HG03457 (cell line): ENCODE results near the gene GTF2H3.

ENCODE experiments used
- ATAC-seq: cut with Tn5 transposase; IDR thresholded peaks from one replicate; pipeline ENCODE4 v1.9.1; 2021; ENCODE audit warnings: moderate number of reproducible peaks; ENCODE audit not compliant: unreplicated experiment

The GTF2H3 gene

GRCh38 chr12:123643911-123644310 is 10.3 kb downstream of the GTF2H3 start:
- ATAC-seq, result no peak

- ATAC-seq, result no peak
Measured at GRCh38 chr12:123645380-123645779, 11.8 kb downstream of the GTF2H3 start.

- ATAC-seq, result no peak
Measured at GRCh38 chr12:123645878-123646277, 12.2 kb downstream of the GTF2H3 start.

GRCh38 chr12:123648401-123648800 is 14.8 kb downstream of the GTF2H3 start:
- no peak for ATAC-seq

- ATAC-seq, result no peak
Measured at GRCh38 chr12:123654129-123654701, 20.6 kb downstream of the GTF2H3 start.

GRCh38 chr12:123655420-123655819 is 21.8 kb downstream of the GTF2H3 start:
- peak; percentile 79 for ATAC-seq

GRCh38 chr12:123656392-123656791 is 22.8 kb downstream of the GTF2H3 start:
- ATAC-seq, result no peak

- no peak for ATAC-seq
Measured at GRCh38 chr12:123657211-123657610, 23.6 kb downstream of the GTF2H3 start.

GRCh38 chr12:123659996-123660727 is 26.5 kb downstream of the GTF2H3 start:
- no peak for ATAC-seq

- no peak for ATAC-seq
Measured at GRCh38 chr12:123667771-123668170, 34.1 kb downstream of the GTF2H3 start.

GRCh38 chr12:123670882-123671728 is 37.5 kb downstream of the GTF2H3 start, which contains the start of gene TCTN2:
Gene TCTN2 (plus strand): TSS chr12:123671113. CDS start chr12:123671241, 128 bp downstream.
- peak; percentile 93 for ATAC-seq

GRCh38 chr12:123671876-123672275 is 38.2 kb downstream of the GTF2H3 start:
- ATAC-seq, result no peak

GRCh38 chr12:123675436-123675835 is 41.8 kb downstream of the GTF2H3 start:
- no peak for ATAC-seq

- ATAC-seq, result no peak
Measured at GRCh38 chr12:123676616-123677320, 43.1 kb downstream of the GTF2H3 start.

- ATAC-seq, result no peak
Measured at GRCh38 chr12:123678981-123679380, 45.4 kb downstream of the GTF2H3 start.

GRCh38 chr12:123681605-123682004 is 48.0 kb downstream of the GTF2H3 start:
- ATAC-seq, result no peak

GRCh38 chr12:123683964-123684363 is 50.3 kb downstream of the GTF2H3 start:
- ATAC-seq, result no peak

- ATAC-seq, result no peak
Measured at GRCh38 chr12:123686636-123687190, 53.1 kb downstream of the GTF2H3 start.

- ATAC-seq, result no peak
Measured at GRCh38 chr12:123690191-123690840, 56.7 kb downstream of the GTF2H3 start.

GRCh38 chr12:123696207-123696606 is 62.6 kb downstream of the GTF2H3 start:
- no peak for ATAC-seq
